Gastroesophageal sphincter (tissue), 3 donors: ENCODE results near the gene CBR1.

Experiments used
- CTCF ChIP-seq, 4 experiments: fragments of 200-600 bp in 2 of 4; fragments of 450-650 bp in 2 of 4; sonication (generic) in 1 of 4; IDR thresholded peaks; one replicate each; pipeline ENCODE4 v1.5.1; 2017 to 2019; ENCODE audit warnings: antibody characterized with exemption in 4 of 4, mild to moderate bottlenecking in 2 of 4, moderate library complexity in 2 of 4
- POLR2A ChIP-seq, 2 donors: fragments of 450-650 bp; IDR thresholded peaks; one replicate each; pipeline ENCODE4 v1.6.1; 2017; ENCODE audit warnings: antibody characterized with exemption in 2 of 2, mild to moderate bottlenecking in 2 of 2, moderate library complexity in 1 of 2

DNA sequence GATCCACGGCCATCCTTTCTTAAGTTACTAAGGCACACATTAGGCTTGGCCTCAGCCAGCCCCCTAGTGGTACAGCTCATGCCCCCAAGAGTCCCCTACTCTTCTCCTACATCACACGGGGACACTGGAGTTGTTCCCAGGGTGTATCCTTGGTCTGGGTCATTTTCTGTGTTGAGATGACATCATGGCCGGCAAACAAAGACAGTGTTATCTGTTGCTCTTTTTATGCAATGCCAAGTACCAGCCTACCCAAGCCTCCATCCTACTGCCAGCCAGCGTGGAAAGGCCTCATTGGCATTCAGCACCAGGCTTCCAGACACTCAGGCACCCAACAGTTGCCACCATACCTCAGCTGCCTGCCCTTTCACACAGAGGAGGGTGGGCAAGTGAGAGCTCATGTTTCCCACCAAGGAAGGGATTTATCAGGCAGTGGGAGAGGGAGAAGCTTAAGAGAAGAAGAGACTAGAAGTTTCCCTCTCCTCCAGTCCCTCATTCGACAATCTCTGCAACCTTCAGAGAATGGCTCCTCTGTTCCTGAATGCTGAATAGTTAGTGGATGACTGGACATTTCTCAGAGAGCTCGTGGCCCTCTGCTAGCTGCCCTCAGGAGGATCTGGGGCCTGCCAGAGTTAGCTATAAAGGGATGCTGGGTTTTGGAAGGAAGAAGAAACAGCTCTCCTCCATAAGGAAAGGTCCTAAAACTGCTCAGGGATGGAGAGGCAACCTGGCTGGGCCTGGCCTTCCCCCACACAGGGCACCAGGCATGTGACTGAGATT, 17.7 kb downstream of the CBR1 start:
- TF ChIP-seq CTCF (IDR thresholded peaks at IDR 0.05) (no peak), POLR2A (IDR thresholded peaks at IDR 0.05) (no peak)
